ENCODE data around the gene SLC25A51.
"Not testable (repeated sequence)": the region's sequence is repeated elsewhere in the genome, so short reads cannot be mapped to it uniquely, and the experiment has no call there.

The SLC25A51 gene

GRCh38 chr9:37905776-37906175 lies 1.8 kb upstream of the SLC25A51 start:
- H3K27ac ChIP-seq, result no peak overlapping the region
- peaks cover 29% of the 10 kb centered on the region for H3K4me1 ChIP-seq
- H4K20me1 ChIP-seq, result peaks cover 25% of the 10 kb centered on the region
- H3K4me2 ChIP-seq, result no peak overlapping the region
- H3K9ac ChIP-seq, result no peak overlapping the region
- no peaks in the 10 kb centered on the region for H3K27me3 ChIP-seq
- H3K4me3 ChIP-seq, result no peak overlapping the region
- no peaks in the 10 kb centered on the region; the same call in 1 of the 2 replicates for H3K36me3 ChIP-seq
- no peaks in the 10 kb centered on the region for H3K9me3 ChIP-seq
- TF ChIP-seq Cebpa-rat (IDR thresholded peaks at IDR 0.05), result no peak

DNA sequence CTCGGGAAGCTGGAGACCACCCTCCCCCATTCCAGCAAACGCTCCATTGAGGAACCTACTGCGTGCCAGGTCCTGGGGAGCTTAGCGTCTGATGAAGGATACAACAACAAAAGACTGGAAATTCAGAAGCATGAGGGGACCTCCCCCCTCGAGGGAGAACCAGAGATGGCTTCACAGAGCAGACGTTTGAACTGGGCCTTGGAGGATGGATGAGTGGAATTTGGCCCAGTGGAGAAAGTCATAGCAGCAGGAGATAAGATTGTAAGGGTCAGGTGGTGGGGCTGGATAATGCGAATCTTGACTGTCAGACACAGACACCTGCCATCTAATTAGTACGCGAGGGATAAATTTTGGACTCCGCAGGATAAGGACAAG lies 1.2 kb upstream of the SLC25A51 start:
- no peaks in the 10 kb centered on the region for H3K27me3 ChIP-seq
- 0 out of 2 replicates have a peak overlapping the region, but pooled peaks have one; percentile 73 for H3K27ac ChIP-seq
- peaks cover 32% of the 10 kb centered on the region for H4K20me1 ChIP-seq
- peak overlapping the region; percentile 91 for H3K4me2 ChIP-seq
- H3K9me3 ChIP-seq, result no peaks in the 10 kb centered on the region
- peaks cover 36% of the 10 kb centered on the region for H3K4me1 ChIP-seq
- peak overlapping the region; percentile 89 for H3K4me3 ChIP-seq
- no peak for TF ChIP-seq Cebpa-rat (IDR thresholded peaks at IDR 0.05)
- no peak overlapping the region for H3K9ac ChIP-seq
- H3K36me3 ChIP-seq, result peaks cover 4% of the 10 kb centered on the region; the same call in 1 of the 2 replicates

- Histone ChIP-seq H3K27ac (peak overlapping the region; percentile 73), H3K36me3 (peaks cover 6% of the 10 kb centered on the region; the same call in 1 of the 2 replicates), H4K20me1 (peaks cover 35% of the 10 kb centered on the region), H3K4me2 (peak overlapping the region; percentile 91), H3K4me1 (peaks cover 38% of the 10 kb centered on the region), H3K9ac (peak overlapping the region; percentile 85), H3K9me3 (no peaks in the 10 kb centered on the region), H3K27me3 (no peaks in the 10 kb centered on the region), H3K4me3 (peak overlapping the region; percentile 89)
- no peak for TF ChIP-seq Cebpa-rat (IDR thresholded peaks at IDR 0.05)
Observed at GRCh38 chr9:37904445-37905130, 661 bp upstream of the SLC25A51 start.

DNA sequence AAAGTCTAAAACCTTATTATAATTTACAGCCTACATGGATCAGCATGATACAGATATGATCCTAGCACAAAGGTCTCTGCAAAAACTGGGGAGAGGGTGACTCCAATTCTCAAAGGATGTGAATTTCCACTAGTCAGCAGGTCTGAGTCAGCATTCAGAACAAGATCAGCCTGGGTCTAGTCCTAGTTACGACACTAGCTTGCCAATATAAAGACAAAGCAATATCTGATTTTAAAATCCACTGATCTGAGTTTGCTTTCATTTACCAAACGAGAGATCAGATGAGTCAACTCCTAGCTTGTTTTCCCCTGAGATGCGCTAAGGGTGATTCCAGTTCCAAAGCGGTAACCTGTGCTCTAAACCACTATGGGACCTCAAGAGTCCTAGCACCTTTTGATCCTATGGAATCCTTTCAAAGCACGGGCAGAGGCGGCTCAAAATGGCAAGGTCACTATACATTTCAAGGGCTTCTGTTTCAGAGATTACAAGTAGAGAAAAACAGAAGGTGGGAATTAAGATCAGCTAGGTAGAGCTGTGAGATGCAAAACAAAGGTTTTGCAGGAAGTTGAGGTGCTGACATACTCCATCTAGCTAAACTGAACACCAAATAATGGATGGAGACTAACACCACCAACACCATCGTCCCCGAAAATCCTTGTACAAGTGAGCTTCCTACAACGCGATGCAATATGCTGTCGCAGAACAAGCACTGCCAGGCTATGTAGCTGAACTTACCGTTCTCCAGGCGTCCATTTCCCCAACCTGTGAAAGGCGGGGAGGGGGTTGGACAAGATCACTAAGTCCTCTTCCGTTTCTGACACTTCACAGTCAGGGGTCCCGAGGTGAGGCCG lies 906 bp downstream of the SLC25A51 start:
- Histone ChIP-seq H3K4me3 (peak overlapping the region; percentile 89), H3K9me3 (no peaks in the 10 kb centered on the region), H3K36me3 (peaks cover 20% of the 10 kb centered on the region), H3K4me2 (peak overlapping the region; percentile 91), H3K27me3 (no peaks in the 10 kb centered on the region), H3K4me1 (peaks cover 38% of the 10 kb centered on the region), H3K27ac (peak overlapping the region; percentile 73), H3K9ac (peak overlapping the region; percentile 85), H4K20me1 (peaks cover 35% of the 10 kb centered on the region)
- TF ChIP-seq Cebpa-rat (IDR thresholded peaks at IDR 0.05), result no peak

DNA sequence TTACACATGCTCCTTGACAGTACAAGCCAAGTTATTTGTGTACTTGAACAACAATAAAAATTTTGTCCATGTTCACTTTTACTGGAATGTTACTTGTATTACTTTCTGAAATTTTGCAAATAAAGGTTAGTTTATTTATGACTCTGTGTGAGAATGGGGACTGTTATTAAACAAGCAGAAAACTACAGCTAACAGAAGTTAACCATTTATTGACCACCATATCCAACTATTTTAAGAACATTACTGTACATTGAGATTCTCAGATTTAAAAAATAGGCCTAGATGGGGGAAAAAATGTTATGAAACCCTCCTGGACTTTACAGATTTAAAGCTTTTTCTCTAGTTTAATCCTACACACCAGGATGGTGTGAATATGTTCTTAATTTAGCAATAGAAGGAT lies 1.8 kb downstream of the SLC25A51 start:
- Histone ChIP-seq H3K9ac (no peak overlapping the region), H3K4me3 (no peak overlapping the region), H3K4me2 (peak overlapping the region; percentile 91), H3K36me3 (peaks cover 26% of the 10 kb centered on the region), H3K27ac (no peak overlapping the region), H3K4me1 (peaks cover 38% of the 10 kb centered on the region), H3K27me3 (no peaks in the 10 kb centered on the region), H3K9me3 (no peaks in the 10 kb centered on the region), H4K20me1 (peaks cover 35% of the 10 kb centered on the region)
- TF ChIP-seq Cebpa-rat (IDR thresholded peaks at IDR 0.05), result no peak

GRCh38 chr9:37899041-37899440 lies 4.9 kb downstream of the SLC25A51 start:
- Histone ChIP-seq H3K4me2 (no peak overlapping the region), H3K4me1 (peaks cover 30% of the 10 kb centered on the region), H3K36me3 (peaks cover 55% of the 10 kb centered on the region), H3K9ac (no peak overlapping the region), H3K4me3 (no peak overlapping the region), H3K9me3 (no peaks in the 10 kb centered on the region), H3K27ac (no peak overlapping the region), H4K20me1 (peaks cover 43% of the 10 kb centered on the region), H3K27me3 (no peaks in the 10 kb centered on the region)
- TF ChIP-seq Cebpa-rat (IDR thresholded peaks at IDR 0.05), result no peak

DNA sequence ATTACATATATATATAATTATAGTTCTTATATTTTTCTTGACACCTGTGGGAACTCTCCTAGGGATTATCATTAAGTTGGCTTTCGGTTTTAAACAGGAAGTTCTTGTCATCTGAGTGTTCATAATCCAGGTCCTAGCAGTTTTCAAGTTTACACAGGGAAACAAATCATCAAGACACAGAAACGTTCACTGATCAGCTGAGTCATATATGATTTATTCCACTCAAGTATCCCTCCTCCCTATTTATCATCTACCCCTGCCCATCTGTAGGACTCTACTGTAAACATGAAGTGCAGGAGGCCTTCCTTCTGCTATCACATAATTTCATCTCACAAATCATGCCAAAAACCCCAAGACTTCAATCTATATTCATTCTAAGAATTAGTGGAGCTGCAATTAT lies 6.3 kb downstream of the SLC25A51 start:
- peaks cover 69% of the 10 kb centered on the region for H3K36me3 ChIP-seq
- H3K4me1 ChIP-seq, result peaks cover 25% of the 10 kb centered on the region
- no peak for TF ChIP-seq Cebpa-rat (IDR thresholded peaks at IDR 0.05)

GRCh38 chr9:37892063-37892462 lies 11.9 kb downstream of the SLC25A51 start:
- H3K36me3 ChIP-seq, result peaks cover 88% of the 10 kb centered on the region
- H3K4me3 ChIP-seq, result no peak overlapping the region
- no peaks in the 10 kb centered on the region for H3K4me1 ChIP-seq
- H3K27ac ChIP-seq, result no peak overlapping the region
- peaks cover 6% of the 10 kb centered on the region for H3K9me3 ChIP-seq
- no peaks in the 10 kb centered on the region for H3K27me3 ChIP-seq
- H4K20me1 ChIP-seq, result peaks cover 24% of the 10 kb centered on the region
- H3K9ac ChIP-seq, result no peak overlapping the region
- TF ChIP-seq Cebpa-rat (IDR thresholded peaks at IDR 0.05), result no peak
- no peak overlapping the region for H3K4me2 ChIP-seq

More for the DNA sequence above, 6.3 kb downstream of the SLC25A51 start:
- Histone ChIP-seq H3K9me3 (no peaks in the 10 kb centered on the region), H4K20me1 (peaks cover 47% of the 10 kb centered on the region), H3K27ac (no peak overlapping the region), H3K27me3 (no peaks in the 10 kb centered on the region), H3K4me2 (no peak overlapping the region), H3K9ac (no peak overlapping the region), H3K4me3 (no peak overlapping the region)

GRCh38 chr9:37891042-37891441 lies 12.9 kb downstream of the SLC25A51 start:
- not testable (repeated sequence) for H3K4me3 ChIP-seq, H3K27me3 ChIP-seq, H3K4me2 ChIP-seq, H3K27ac ChIP-seq, H3K9me3 ChIP-seq, H3K9ac ChIP-seq, H3K4me1 ChIP-seq
- Histone ChIP-seq H3K36me3 (peaks cover 87% of the 10 kb centered on the region), H4K20me1 (peaks cover 24% of the 10 kb centered on the region)

- no peak overlapping the region for H3K4me2 ChIP-seq
- peaks cover 20% of the 10 kb centered on the region for H4K20me1 ChIP-seq
- no peaks in the 10 kb centered on the region for H3K4me1 ChIP-seq
- no peak overlapping the region for H3K27ac ChIP-seq
- no peak for TF ChIP-seq Cebpa-rat (IDR thresholded peaks at IDR 0.05)
- H3K9me3 ChIP-seq, result peaks cover 6% of the 10 kb centered on the region
- H3K4me3 ChIP-seq, result no peak overlapping the region
- peaks cover 80% of the 10 kb centered on the region for H3K36me3 ChIP-seq
- H3K9ac ChIP-seq, result no peak overlapping the region
- H3K27me3 ChIP-seq, result no peaks in the 10 kb centered on the region
Observed at GRCh38 chr9:37889536-37889935, 14.4 kb downstream of the SLC25A51 start.

All from BLaER1 (cell line).